ENCODE data around the gene PAPOLG. TPM values are rescaled to one million over a fixed set of nuclear protein-coding genes. Genes with fewer than 3 reads are reported as not detected.

Gene PAPOLG
- total and polyA plus RNA-seq, 4 donors, result 5.9 to 26.2 (median 6.9) TPM

- Histone ChIP-seq H3K36me3 (ENCODE audit: control insufficient read depth in 4 of 4, insufficient read depth in 4 of 4, low read length in 4 of 4) (no peaks in the 10 kb centered on the region), H3K4me3 (no peak overlapping the region), H3K9me3 (ENCODE audit: control insufficient read depth in 4 of 4, insufficient read depth in 3 of 4, low read length in 3 of 4) (peaks cover 0 to 1% (median 0%) of the 10 kb centered on the region in 4 donors), H3K27me3 (ENCODE audit: control insufficient read depth in 3 of 3, insufficient read depth in 3 of 3, low read length in 2 of 3) (no peaks in the 10 kb centered on the region), H3K9ac (ENCODE audit: insufficient read depth in 1 of 2, low read length in 2 of 2) (no peak overlapping the region), H3K27ac (ENCODE audit: low read depth in 1 of 2, low read length in 1 of 2) (no peak overlapping the region), H3K4me1 (ENCODE audit: control insufficient read depth in 5 of 5, insufficient read depth in 5 of 5, low read length in 5 of 5) (no peaks in the 10 kb centered on the region)
- 93 to 94% methylated on average over 4 of the region's 4 CpGs for WGBS, 2 donors
- TF ChIP-seq CTCF (IDR thresholded peaks at IDR 0.05; ENCODE audit: control extremely low read depth, extremely low read depth), result no peak
- no peak for ATAC-seq (ENCODE audit: insufficient read depth, low FRiP score)
- no peak for DNase-seq
Observed at GRCh38 chr2:60725466-60725865, 30.6 kb upstream of the PAPOLG start.

GRCh38 chr2:60728855-60729254 lies 27.2 kb upstream of the PAPOLG start:
- no peak for ATAC-seq (ENCODE audit: insufficient read depth, low FRiP score)
- no peak overlapping the region for H3K4me3 ChIP-seq
- TF ChIP-seq CTCF (IDR thresholded peaks at IDR 0.05; ENCODE audit: control extremely low read depth, extremely low read depth), result no peak
- no peak overlapping the region for H3K27ac ChIP-seq (ENCODE audit: low read depth in 1 of 2, low read length in 1 of 2)
- no peak overlapping the region for H3K9ac ChIP-seq (ENCODE audit: insufficient read depth in 1 of 2, low read length in 2 of 2)
- no peaks in the 10 kb centered on the region for H3K27me3 ChIP-seq (ENCODE audit: control insufficient read depth in 3 of 3, insufficient read depth in 3 of 3, low read length in 2 of 3)
- peaks cover 0 to 1% (median 0%) of the 10 kb centered on the region in 4 donors for H3K9me3 ChIP-seq (ENCODE audit: control insufficient read depth in 4 of 4, insufficient read depth in 3 of 4, low read length in 3 of 4)
- no peak for DNase-seq
- H3K4me1 ChIP-seq (ENCODE audit: control insufficient read depth in 5 of 5, insufficient read depth in 5 of 5, low read length in 5 of 5), result no peaks in the 10 kb centered on the region
- H3K36me3 ChIP-seq (ENCODE audit: control insufficient read depth in 4 of 4, insufficient read depth in 4 of 4, low read length in 4 of 4), result no peaks in the 10 kb centered on the region
- WGBS, 2 donors, result 92 to 95% methylated on average over 5 of the region's 5 CpGs

- ATAC-seq (ENCODE audit: insufficient read depth, low FRiP score), result no peak
- WGBS, 2 donors, result 1 to 2% methylated on average over 45 to 46 of the region's 46 CpGs
Observed at GRCh38 chr2:60735496-60736250, 20.4 kb upstream of the PAPOLG start.

More at GRCh38 chr2:60735496-60736250, 20.4 kb upstream of the PAPOLG start:
- Histone ChIP-seq H3K36me3 (ENCODE audit: control insufficient read depth in 4 of 4, insufficient read depth in 4 of 4, low read length in 4 of 4) (no peaks in the 10 kb centered on the region), H3K4me3 (no peak overlapping the region), H3K9ac (ENCODE audit: insufficient read depth in 1 of 2, low read length in 2 of 2) (no peak overlapping the region), H3K9me3 (ENCODE audit: control insufficient read depth in 4 of 4, insufficient read depth in 3 of 4, low read length in 3 of 4) (peaks cover 0 to 6% (median 0%) of the 10 kb centered on the region in 4 donors), H3K27me3 (ENCODE audit: control insufficient read depth in 3 of 3, insufficient read depth in 3 of 3, low read length in 2 of 3) (peaks cover 0 to 10% (median 9%) of the 10 kb centered on the region in 3 donors), H3K27ac (ENCODE audit: low read depth in 1 of 2, low read length in 1 of 2) (no peak overlapping the region), H3K4me1 (ENCODE audit: control insufficient read depth in 5 of 5, insufficient read depth in 5 of 5, low read length in 5 of 5) (peaks cover 0 to 2% (median 0%) of the 10 kb centered on the region in 5 donors)
- DNase-seq, result peak in 2 of 3 donors; percentile 2 to 22
- TF ChIP-seq CTCF (IDR thresholded peaks at IDR 0.05; ENCODE audit: control extremely low read depth, extremely low read depth), result no peak
